ENCODE data around the gene MLPH. TPM values are rescaled to one million over a fixed set of nuclear protein-coding genes. Genes with fewer than 3 reads are reported as not detected.
A peak's percentile ranks its signal among the peaks of the same experiment; 100 is the strongest.
"Not testable (repeated sequence)": the region's sequence is repeated elsewhere in the genome, so short reads cannot be mapped to it uniquely, and the experiment has no call there.

The MLPH gene
- total RNA-seq, 2 experiments from 2014 or later: not detected

GRCh38 chr2:237464757-237465391, 22.2 kb upstream of the MLPH start:
- H3K36me3 Mint-ChIP-seq (ENCODE audit: low read depth): no peaks in the 10 kb centered on the region
- POLR2A ChIA-PET: no interaction called here
- CTCF ChIA-PET: no interaction called here
- H3K27ac Mint-ChIP-seq: no peak overlapping the region
- no peak for DNase-seq
- no peaks in the 10 kb centered on the region for H3K4me1 Mint-ChIP-seq
- H3K4me3 Mint-ChIP-seq: no peak overlapping the region
- H3K27me3 Mint-ChIP-seq: peaks cover 2% of the 10 kb centered on the region
- no peaks in the 10 kb centered on the region for H3K9me3 Mint-ChIP-seq

GRCh38 chr2:237465515-237466148, 21.4 kb upstream of the MLPH start:
- H3K9me3 Mint-ChIP-seq: no peaks in the 10 kb centered on the region
- H3K27ac Mint-ChIP-seq: no peak overlapping the region
- H3K27me3 Mint-ChIP-seq: peaks cover 2% of the 10 kb centered on the region
- ChIA-PET CTCF (interaction anchor here (1.9 kb wide), 1 partner anchor 10 kb away, joined by 7 read pairs; no protein-coding TSS in a partner anchor), POLR2A (no interaction called here)
- DNase-seq: no peak
- no peaks in the 10 kb centered on the region for H3K4me1 Mint-ChIP-seq
- no peaks in the 10 kb centered on the region for H3K36me3 Mint-ChIP-seq (ENCODE audit: low read depth)
- H3K4me3 Mint-ChIP-seq: no peak overlapping the region

GRCh38 chr2:237466211-237466610, 20.8 kb upstream of the MLPH start:
- no peaks in the 10 kb centered on the region for H3K9me3 Mint-ChIP-seq
- DNase-seq: no peak
- peaks cover 2% of the 10 kb centered on the region for H3K27me3 Mint-ChIP-seq
- ChIA-PET POLR2A (no interaction called here), CTCF (interaction anchor here (1.9 kb wide), 1 partner anchor 9 kb away, joined by 7 read pairs; no protein-coding TSS in a partner anchor)
- no peak overlapping the region for H3K4me3 Mint-ChIP-seq
- no peak overlapping the region for H3K27ac Mint-ChIP-seq
- no peaks in the 10 kb centered on the region for H3K4me1 Mint-ChIP-seq
- H3K36me3 Mint-ChIP-seq (ENCODE audit: low read depth): no peaks in the 10 kb centered on the region

- H3K9me3 Mint-ChIP-seq: no peaks in the 10 kb centered on the region
- ChIA-PET POLR2A (no interaction called here), CTCF (interaction anchor here (0.6 to 3.4 kb wide), 2 partner anchors 16 to 46 kb away, joined by 3 to 23 read pairs; no protein-coding TSS in a partner anchor)
Measured at GRCh38 chr2:237467447-237468179, 19.4 kb upstream of the MLPH start.

GRCh38 chr2:237469410-237469809, 17.6 kb upstream of the MLPH start:
- CTCF ChIA-PET: interaction anchor here (1.5 to 3.4 kb wide), 2 partner anchors 48 to 112 kb away, joined by 4 to 23 read pairs; no protein-coding TSS in a partner anchor
- H3K27me3 Mint-ChIP-seq; DNase-seq; H3K36me3 Mint-ChIP-seq (ENCODE audit: low read depth); H3K27ac Mint-ChIP-seq; H3K9me3 Mint-ChIP-seq; POLR2A ChIA-PET; H3K4me1 Mint-ChIP-seq; H3K4me3 Mint-ChIP-seq: not testable (repeated sequence)

More at GRCh38 chr2:237467447-237468179, 19.4 kb upstream of the MLPH start:
- no peak overlapping the region for H3K4me3 Mint-ChIP-seq
- no peak for DNase-seq
- peaks cover 2% of the 10 kb centered on the region for H3K27me3 Mint-ChIP-seq
- H3K36me3 Mint-ChIP-seq (ENCODE audit: low read depth): no peaks in the 10 kb centered on the region
- H3K4me1 Mint-ChIP-seq: no peaks in the 10 kb centered on the region
- H3K27ac Mint-ChIP-seq: no peak overlapping the region

GRCh38 chr2:237469849-237470248, 17.2 kb upstream of the MLPH start:
- no peak overlapping the region for H3K27ac Mint-ChIP-seq
- no peaks in the 10 kb centered on the region for H3K36me3 Mint-ChIP-seq (ENCODE audit: low read depth)
- ChIA-PET CTCF (interaction anchor here (0.9 to 3.4 kb wide), 4 partner anchors 26 to 112 kb away, joined by 3 to 23 read pairs (median 4); no protein-coding TSS in a partner anchor), POLR2A (no interaction called here)
- no peaks in the 10 kb centered on the region for H3K9me3 Mint-ChIP-seq
- H3K4me1 Mint-ChIP-seq: peaks cover 1% of the 10 kb centered on the region
- DNase-seq: no peak
- H3K27me3 Mint-ChIP-seq: peaks cover 2% of the 10 kb centered on the region
- no peak overlapping the region for H3K4me3 Mint-ChIP-seq

- no peaks in the 10 kb centered on the region for H3K9me3 Mint-ChIP-seq
- H3K36me3 Mint-ChIP-seq (ENCODE audit: low read depth): no peaks in the 10 kb centered on the region
- no peak overlapping the region for H3K4me3 Mint-ChIP-seq
- ChIA-PET POLR2A (no interaction called here), CTCF (interaction anchor here (0.9 to 1.6 kb wide), 4 partner anchors 27 to 110 kb away, joined by 3 to 5 read pairs (median 4); no protein-coding TSS in a partner anchor)
- no peak overlapping the region for H3K27ac Mint-ChIP-seq
- no peak for DNase-seq
- H3K4me1 Mint-ChIP-seq: peaks cover 2% of the 10 kb centered on the region
- H3K27me3 Mint-ChIP-seq: peaks cover 3% of the 10 kb centered on the region
Measured at GRCh38 chr2:237470914-237471313, 16.1 kb upstream of the MLPH start.

GRCh38 chr2:237471438-237472186, 15.4 kb upstream of the MLPH start:
- Mint-ChIP-seq H3K36me3 (ENCODE audit: low read depth) (no peaks in the 10 kb centered on the region), H3K4me1 (peaks cover 6% of the 10 kb centered on the region), H3K27me3 (peaks cover 10% of the 10 kb centered on the region), H3K4me3 (no peak overlapping the region), H3K9me3 (no peaks in the 10 kb centered on the region), H3K27ac (no peak overlapping the region)
- no peak for DNase-seq
- ChIA-PET CTCF (interaction anchor here (1.5 to 1.6 kb wide), 2 partner anchors 28 to 51 kb away, joined by 4 to 5 read pairs; no protein-coding TSS in a partner anchor), POLR2A (no interaction called here)

GRCh38 chr2:237472187-237472712, 14.8 kb upstream of the MLPH start:
- DNase-seq: no peak
- ChIA-PET POLR2A (no interaction called here), CTCF (interaction anchor here (1.6 kb wide), 1 partner anchor 52 kb away, joined by 4 read pairs; no protein-coding TSS in a partner anchor)
- peaks cover 6% of the 10 kb centered on the region for H3K4me1 Mint-ChIP-seq
- H3K9me3 Mint-ChIP-seq: no peaks in the 10 kb centered on the region
- no peaks in the 10 kb centered on the region for H3K36me3 Mint-ChIP-seq (ENCODE audit: low read depth)
- no peak overlapping the region for H3K4me3 Mint-ChIP-seq
- peaks cover 16% of the 10 kb centered on the region for H3K27me3 Mint-ChIP-seq
- H3K27ac Mint-ChIP-seq: no peak overlapping the region

- Mint-ChIP-seq H3K36me3 (ENCODE audit: low read depth) (no peaks in the 10 kb centered on the region), H3K4me1 (peaks cover 6% of the 10 kb centered on the region), H3K9me3 (no peaks in the 10 kb centered on the region), H3K27me3 (peaks cover 20% of the 10 kb centered on the region), H3K27ac (no peak overlapping the region), H3K4me3 (no peak overlapping the region)
- no peak for DNase-seq
- POLR2A ChIA-PET: no interaction called here
- CTCF ChIA-PET: interaction anchor here (5.4 kb wide), 1 partner anchor 53 kb away, joined by 110 read pairs; no protein-coding TSS in a partner anchor
Measured at GRCh38 chr2:237472909-237473877, 13.9 kb upstream of the MLPH start.

- no peak for DNase-seq
- Mint-ChIP-seq H3K4me3 (peak overlapping the region; percentile 45), H3K4me1 (peaks cover 6% of the 10 kb centered on the region), H3K36me3 (ENCODE audit: low read depth) (no peaks in the 10 kb centered on the region), H3K9me3 (no peaks in the 10 kb centered on the region), H3K27me3 (peaks cover 21% of the 10 kb centered on the region), H3K27ac (no peak overlapping the region)
- POLR2A ChIA-PET: no interaction called here
- CTCF ChIA-PET: interaction anchor here (1.5 to 5.4 kb wide), 4 partner anchors 32 to 98 kb away, joined by 6 to 110 read pairs (median 10); no protein-coding TSS in a partner anchor
Measured at GRCh38 chr2:237473878-237474441, 13.1 kb upstream of the MLPH start.

Data from activated CD4-positive, alpha-beta memory T cell treated with anti-CD3 and anti-CD28 coated beads, Interleukin-2, amount 10 ng/mL, durations not matched to agents 7 days and 5 days (primary cell).